ENCODE results near the gene EPB41L1. TPM values are rescaled to one million over a fixed set of nuclear protein-coding genes. Genes with fewer than 3 reads are reported as not detected.

Gene EPB41L1
- total RNA-seq, 1 donor from 2014 or later, result 35.6 TPM

DNA sequence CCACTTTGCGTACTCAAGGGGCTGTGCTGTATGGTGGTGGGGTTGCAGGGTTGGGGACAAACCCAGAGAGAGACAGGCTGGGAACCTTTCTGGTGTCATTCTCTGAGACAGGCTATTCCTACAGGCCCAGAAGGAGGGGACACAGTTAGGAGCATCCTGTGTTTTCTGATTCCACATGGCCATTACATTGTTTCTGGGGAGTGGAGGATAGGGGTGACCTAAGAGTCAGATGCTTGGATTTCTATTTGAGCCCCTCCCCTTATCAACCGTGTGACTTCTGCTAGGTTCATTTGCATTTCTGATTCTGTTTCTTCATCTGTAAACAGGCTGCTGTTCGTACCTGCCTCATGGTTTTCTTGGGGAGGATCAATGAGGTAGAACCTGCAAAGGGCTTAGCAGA lies 29.4 kb upstream of the EPB41L1 start:
- no peak for DNase-seq (ENCODE audit: low spot score, unreplicated experiment)
- no peak overlapping the region for H3K27ac Mint-ChIP-seq
- H3K4me3 Mint-ChIP-seq (ENCODE audit: low read depth), result no peak overlapping the region
- peaks cover 5% of the 10 kb centered on the region for H3K27me3 Mint-ChIP-seq
- TF ChIP-seq, protein P1, sequence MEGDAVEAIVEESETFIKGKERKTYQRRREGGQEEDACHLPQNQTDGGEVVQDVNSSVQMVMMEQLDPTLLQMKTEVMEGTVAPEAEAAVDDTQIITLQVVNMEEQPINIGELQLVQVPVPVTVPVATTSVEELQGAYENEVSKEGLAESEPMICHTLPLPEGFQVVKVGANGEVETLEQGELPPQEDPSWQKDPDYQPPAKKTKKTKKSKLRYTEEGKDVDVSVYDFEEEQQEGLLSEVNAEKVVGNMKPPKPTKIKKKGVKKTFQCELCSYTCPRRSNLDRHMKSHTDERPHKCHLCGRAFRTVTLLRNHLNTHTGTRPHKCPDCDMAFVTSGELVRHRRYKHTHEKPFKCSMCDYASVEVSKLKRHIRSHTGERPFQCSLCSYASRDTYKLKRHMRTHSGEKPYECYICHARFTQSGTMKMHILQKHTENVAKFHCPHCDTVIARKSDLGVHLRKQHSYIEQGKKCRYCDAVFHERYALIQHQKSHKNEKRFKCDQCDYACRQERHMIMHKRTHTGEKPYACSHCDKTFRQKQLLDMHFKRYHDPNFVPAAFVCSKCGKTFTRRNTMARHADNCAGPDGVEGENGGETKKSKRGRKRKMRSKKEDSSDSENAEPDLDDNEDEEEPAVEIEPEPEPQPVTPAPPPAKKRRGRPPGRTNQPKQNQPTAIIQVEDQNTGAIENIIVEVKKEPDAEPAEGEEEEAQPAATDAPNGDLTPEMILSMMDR (IDR thresholded peaks at IDR 0.05; ENCODE audit: unreplicated experiment), result no peak
- H3K36me3 Mint-ChIP-seq (ENCODE audit: insufficient read depth), result no peaks in the 10 kb centered on the region
- no peaks in the 10 kb centered on the region for H3K9me3 Mint-ChIP-seq (ENCODE audit: low read depth)
- H3K4me1 Mint-ChIP-seq (ENCODE audit: low read depth), result no peaks in the 10 kb centered on the region

DNA sequence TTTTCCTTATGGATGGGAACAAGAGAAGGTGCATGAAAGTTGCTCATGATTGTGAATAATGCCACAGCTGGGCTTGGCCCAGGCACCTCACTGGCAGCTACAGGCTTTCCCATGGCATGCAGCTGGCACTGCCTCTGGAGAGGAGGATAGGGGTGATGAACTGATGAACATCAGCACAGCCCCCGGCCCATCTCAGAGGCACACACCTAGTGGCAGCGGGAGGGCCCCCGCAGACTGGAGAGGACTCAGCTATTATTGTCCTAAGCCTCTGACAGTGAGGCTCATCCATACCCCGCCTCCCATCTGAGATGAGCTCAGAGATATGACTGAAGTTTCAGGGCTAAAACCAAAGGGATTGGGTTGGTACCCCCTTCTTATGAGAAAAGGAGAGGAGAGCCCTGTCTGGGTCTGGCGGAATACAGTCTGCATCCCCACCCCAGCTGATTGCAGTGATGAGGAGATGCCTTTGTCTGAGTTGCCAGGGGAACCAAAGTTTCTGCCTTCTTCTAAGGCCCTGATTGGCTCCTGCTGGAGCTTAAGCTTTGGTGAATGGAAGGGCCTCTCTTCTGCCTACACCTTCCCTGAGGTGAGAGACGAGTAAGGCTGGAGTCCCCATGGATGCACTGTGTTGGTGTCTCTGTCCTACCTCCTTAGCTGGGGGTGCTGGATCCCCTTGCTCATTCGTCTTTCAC lies 27.6 kb upstream of the EPB41L1 start:
- H3K4me1 Mint-ChIP-seq (ENCODE audit: low read depth), result no peaks in the 10 kb centered on the region
- H3K27ac Mint-ChIP-seq, result no peak overlapping the region
- no peak for DNase-seq (ENCODE audit: low spot score, unreplicated experiment)

DNA sequence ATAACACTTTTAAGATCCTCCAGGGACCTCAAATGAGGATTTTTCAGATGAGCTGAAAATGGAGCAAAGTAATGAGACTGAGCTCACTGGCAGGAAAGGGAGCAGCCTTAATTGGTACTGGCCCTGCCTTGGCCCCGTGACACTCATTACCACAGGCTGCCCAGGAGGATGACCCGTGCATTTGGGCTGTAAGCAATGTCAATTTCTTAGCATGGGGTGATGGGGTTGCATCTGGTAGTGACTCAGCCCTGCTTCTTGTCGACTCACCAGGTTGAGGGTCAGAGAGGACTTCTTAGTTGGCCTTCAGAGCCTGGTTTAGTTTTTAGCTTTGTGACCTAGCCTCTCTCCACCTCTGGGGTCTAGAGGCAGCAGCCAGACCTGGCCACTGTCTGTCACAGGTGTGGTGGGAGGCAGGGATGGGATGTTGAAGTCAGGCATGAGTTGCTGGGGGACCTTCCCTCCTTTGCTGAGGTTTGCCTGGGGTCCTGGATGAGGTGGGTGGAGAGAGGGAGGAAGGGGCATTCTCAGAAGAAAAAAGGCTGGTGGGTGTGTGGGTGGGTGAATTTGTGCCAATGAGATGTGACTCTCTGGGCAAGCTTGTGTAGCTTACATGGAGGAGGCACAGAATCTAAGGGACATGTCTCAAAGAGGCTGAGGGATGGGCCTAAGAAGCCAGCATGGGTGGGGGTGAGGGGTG lies 25.9 kb upstream of the EPB41L1 start:
- TF ChIP-seq, protein P1 (IDR thresholded peaks at IDR 0.05; ENCODE audit: unreplicated experiment), result no peak
- H3K36me3 Mint-ChIP-seq (ENCODE audit: insufficient read depth), result no peaks in the 10 kb centered on the region
- no peak overlapping the region for H3K4me3 Mint-ChIP-seq (ENCODE audit: low read depth)
- peaks cover 5% of the 10 kb centered on the region for H3K27me3 Mint-ChIP-seq
- no peaks in the 10 kb centered on the region for H3K4me1 Mint-ChIP-seq (ENCODE audit: low read depth)
- no peaks in the 10 kb centered on the region for H3K9me3 Mint-ChIP-seq (ENCODE audit: low read depth)
- no peak overlapping the region for H3K27ac Mint-ChIP-seq
- no peak for DNase-seq (ENCODE audit: low spot score, unreplicated experiment)

More for the DNA sequence above, 27.6 kb upstream of the EPB41L1 start:
- Mint-ChIP-seq H3K4me3 (ENCODE audit: low read depth) (no peak overlapping the region), H3K27me3 (peaks cover 5% of the 10 kb centered on the region), H3K36me3 (ENCODE audit: insufficient read depth) (no peaks in the 10 kb centered on the region), H3K9me3 (ENCODE audit: low read depth) (no peaks in the 10 kb centered on the region)
- TF ChIP-seq, protein P1 (IDR thresholded peaks at IDR 0.05; ENCODE audit: unreplicated experiment), result no peak

DNA sequence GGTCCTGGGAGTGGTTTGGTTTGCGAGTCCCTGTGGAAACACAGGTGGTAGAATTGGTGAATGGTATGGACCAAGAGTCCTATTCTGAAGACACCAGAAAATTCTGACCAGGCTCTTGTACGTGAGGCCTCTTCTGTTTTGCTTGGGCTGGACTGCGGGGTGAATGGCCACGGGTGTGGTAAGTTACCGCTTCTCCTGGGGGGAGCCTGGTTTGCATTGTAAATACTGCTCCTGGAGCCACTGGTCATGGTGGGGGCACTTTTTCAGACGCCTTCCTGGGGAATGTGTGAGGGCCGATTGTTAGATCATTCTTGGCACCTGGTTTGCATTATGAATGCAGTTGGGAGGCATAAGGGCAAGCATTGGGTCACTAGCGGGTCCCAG lies 25.4 kb upstream of the EPB41L1 start:
- Mint-ChIP-seq H3K4me1 (ENCODE audit: low read depth) (no peaks in the 10 kb centered on the region), H3K27ac (no peak overlapping the region), H3K9me3 (ENCODE audit: low read depth) (no peaks in the 10 kb centered on the region), H3K27me3 (peaks cover 5% of the 10 kb centered on the region), H3K36me3 (ENCODE audit: insufficient read depth) (no peaks in the 10 kb centered on the region), H3K4me3 (ENCODE audit: low read depth) (no peak overlapping the region)
- TF ChIP-seq, protein P1 (IDR thresholded peaks at IDR 0.05; ENCODE audit: unreplicated experiment), result no peak
- DNase-seq (ENCODE audit: low spot score, unreplicated experiment), result no peak

DNA sequence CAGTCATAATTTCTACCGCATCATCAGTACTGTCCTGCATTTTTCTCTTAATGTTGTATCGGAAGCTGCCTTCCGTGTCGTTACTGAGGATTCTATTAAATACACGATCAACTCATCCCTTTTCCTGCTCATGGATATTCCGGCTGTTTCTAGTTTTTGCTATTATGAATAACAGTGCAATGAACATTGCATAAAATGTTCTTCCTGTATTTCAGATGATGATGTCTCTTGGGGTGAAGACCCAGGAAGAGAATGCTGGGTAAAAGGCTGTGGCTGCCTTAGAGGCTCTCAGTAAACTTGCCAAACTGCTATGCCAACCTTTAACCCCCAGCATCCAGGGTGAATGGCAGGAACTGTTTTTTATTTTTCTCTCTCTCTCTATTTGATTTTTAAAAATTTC lies 24.1 kb upstream of the EPB41L1 start:
- Mint-ChIP-seq H3K36me3 (ENCODE audit: insufficient read depth) (no peaks in the 10 kb centered on the region), H3K27ac (no peak overlapping the region), H3K27me3 (peaks cover 3% of the 10 kb centered on the region), H3K4me1 (ENCODE audit: low read depth) (no peaks in the 10 kb centered on the region), H3K9me3 (ENCODE audit: low read depth) (no peaks in the 10 kb centered on the region), H3K4me3 (ENCODE audit: low read depth) (no peak overlapping the region)
- no peak for DNase-seq (ENCODE audit: low spot score, unreplicated experiment)
- TF ChIP-seq, protein P1 (IDR thresholded peaks at IDR 0.05; ENCODE audit: unreplicated experiment), result no peak
